ENCODE measurements around the gene MUSTN1. TPM values are rescaled to one million over a fixed set of nuclear protein-coding genes. Genes with fewer than 3 reads are reported as not detected.

The MUSTN1 gene
- 0.38 TPM for total RNA-seq

GRCh38 chr3:52834871-52835501 is at the start of gene MUSTN1:
Gene MUSTN1 (minus strand): TSS chr3:52835019. CDS start chr3:52834948, 71 bp downstream.
- ATAC-seq (peak; percentile 24), DNase-seq (ENCODE audit: low spot score) (no peak)

GRCh38 chr3:52882377-52882776 is 47.6 kb upstream of the MUSTN1 start:
- no peak for DNase-seq (ENCODE audit: low spot score)
- no peak for ATAC-seq

- DNase-seq (ENCODE audit: low spot score) = peak; percentile 30
- no peak for ATAC-seq
Measured at GRCh38 chr3:52881871-52882270, 47.1 kb upstream of the MUSTN1 start.

GRCh38 chr3:52880474-52880873 is 45.7 kb upstream of the MUSTN1 start:
- DNase-seq (ENCODE audit: low spot score) = no peak
- ATAC-seq = no peak

- no peak for DNase-seq (ENCODE audit: low spot score)
- ATAC-seq = no peak
Measured at GRCh38 chr3:52880047-52880446, 45.2 kb upstream of the MUSTN1 start.

- no peak for DNase-seq (ENCODE audit: low spot score)
- ATAC-seq = no peak
Measured at GRCh38 chr3:52879581-52879980, 44.8 kb upstream of the MUSTN1 start.

GRCh38 chr3:52879090-52879489 is 44.3 kb upstream of the MUSTN1 start:
- peak; percentile 70 for ATAC-seq
- DNase-seq (ENCODE audit: low spot score) = no peak

GRCh38 chr3:52877085-52877484 is 42.3 kb upstream of the MUSTN1 start:
- no peak for DNase-seq (ENCODE audit: low spot score)
- peak; percentile 17 for ATAC-seq

- DNase-seq (ENCODE audit: low spot score) (no peak), ATAC-seq (no peak)
Measured at GRCh38 chr3:52874864-52875587, 40.2 kb upstream of the MUSTN1 start.

GRCh38 chr3:52874160-52874701 is 39.4 kb upstream of the MUSTN1 start:
- ATAC-seq (no peak), DNase-seq (ENCODE audit: low spot score) (no peak)

- DNase-seq (ENCODE audit: low spot score) = no peak
- peak; percentile 44 for ATAC-seq
Measured at GRCh38 chr3:52873433-52874159, 38.8 kb upstream of the MUSTN1 start.

GRCh38 chr3:52872245-52872644 is 37.4 kb upstream of the MUSTN1 start:
- ATAC-seq = no peak

GRCh38 chr3:52871761-52872160 is 36.9 kb upstream of the MUSTN1 start:
- DNase-seq (ENCODE audit: low spot score) (no peak), ATAC-seq (no peak)

More at GRCh38 chr3:52872245-52872644, 37.4 kb upstream of the MUSTN1 start:
- DNase-seq (ENCODE audit: low spot score) = no peak

- ATAC-seq = no peak
- no peak for DNase-seq (ENCODE audit: low spot score)
Measured at GRCh38 chr3:52870471-52870870, 35.7 kb upstream of the MUSTN1 start.

- ATAC-seq = no peak
- DNase-seq (ENCODE audit: low spot score) = no peak
Measured at GRCh38 chr3:52866427-52866826, 31.6 kb upstream of the MUSTN1 start.

GRCh38 chr3:52865994-52866393 is 31.2 kb upstream of the MUSTN1 start:
- ATAC-seq (no peak), DNase-seq (ENCODE audit: low spot score) (no peak)

GRCh38 chr3:52860424-52860768 is 25.6 kb upstream of the MUSTN1 start:
- ATAC-seq (peak; percentile 27), DNase-seq (ENCODE audit: low spot score) (no peak)

GRCh38 chr3:52859686-52860423 is 25.0 kb upstream of the MUSTN1 start:
- ATAC-seq (no peak), DNase-seq (ENCODE audit: low spot score) (no peak)

- ATAC-seq = no peak
- no peak for DNase-seq (ENCODE audit: low spot score)
Measured at GRCh38 chr3:52857864-52858263, 23.0 kb upstream of the MUSTN1 start.

- ATAC-seq (no peak), DNase-seq (ENCODE audit: low spot score) (no peak)
Measured at GRCh38 chr3:52857133-52857532, 22.3 kb upstream of the MUSTN1 start.

- no peak for DNase-seq (ENCODE audit: low spot score)
- no peak for ATAC-seq
Measured at GRCh38 chr3:52856666-52857065, 21.8 kb upstream of the MUSTN1 start.
